ENCODE results near the gene TOR1AIP2.

The TOR1AIP2 gene

GRCh38 chr1:179831225-179831624 lies 46.4 kb downstream of the TOR1AIP2 start:
- CTCF ChIA-PET, result no interaction called here
- DNase-seq (ENCODE audit: extremely low spot score), result no peak
- POLR2A ChIA-PET, result no interaction called here

GRCh38 chr1:179828554-179829110 lies 49.0 kb downstream of the TOR1AIP2 start:
- POLR2A ChIA-PET, result no interaction called here
- no peak for DNase-seq (ENCODE audit: extremely low spot score)
- CTCF ChIA-PET, result interaction anchor here (1.1 to 2.8 kb wide), 2 partner anchors 14 to 19 kb away, joined by 3 to 15 read pairs; no protein-coding TSS in a partner anchor
- TF ChIP-seq SP1 (IDR thresholded peaks at IDR 0.05), result no peak
- TF ChIP-seq HDGF (IDR thresholded peaks at IDR 0.05; ENCODE audit: borderline replicate concordance), result no peak
- no peak for TF ChIP-seq FOXK2 (IDR thresholded peaks at IDR 0.05)
- no peak for TF ChIP-seq TARDBP (IDR thresholded peaks at IDR 0.05)
- no peak for TF ChIP-seq PKNOX1 (IDR thresholded peaks at IDR 0.05)
- no peak for TF ChIP-seq FOXA1 (IDR thresholded peaks at IDR 0.05)
- no peak for TF ChIP-seq L3MBTL2 (conservative IDR thresholded peaks at IDR 0.05)
- TF ChIP-seq NFRKB (IDR thresholded peaks at IDR 0.05), result no peak

More at GRCh38 chr1:179831225-179831624, 46.4 kb downstream of the TOR1AIP2 start:
- TF ChIP-seq NFRKB (IDR thresholded peaks at IDR 0.05) (no peak), LEF1 (IDR thresholded peaks at IDR 0.05; ENCODE audit: borderline replicate concordance) (no peak), TARDBP (IDR thresholded peaks at IDR 0.05) (no peak), ELF4 (IDR thresholded peaks at IDR 0.05) (no peak), L3MBTL2 (conservative IDR thresholded peaks at IDR 0.05) (no peak), ARNT (IDR thresholded peaks at IDR 0.05) (no peak)

- TF ChIP-seq PKNOX1 (IDR thresholded peaks at IDR 0.05), result no peak
- TF ChIP-seq BHLHE40 (IDR thresholded peaks at IDR 0.05; ENCODE audit: borderline replicate concordance), result no peak
- no peak for TF ChIP-seq LEF1 (IDR thresholded peaks at IDR 0.05; ENCODE audit: borderline replicate concordance)
- no peak for TF ChIP-seq HDGF (IDR thresholded peaks at IDR 0.05; ENCODE audit: borderline replicate concordance)
- no peak for TF ChIP-seq SP1 (IDR thresholded peaks at IDR 0.05)
- TF ChIP-seq FOXM1 (IDR thresholded peaks at IDR 0.05; ENCODE audit: borderline replicate concordance), result no peak
- TF ChIP-seq ZNF384 (IDR thresholded peaks at IDR 0.05), result no peak
- TF ChIP-seq ELF4 (IDR thresholded peaks at IDR 0.05), result no peak
- no peak for TF ChIP-seq FOXA1 (IDR thresholded peaks at IDR 0.05)
- no peak for TF ChIP-seq FOXK2 (IDR thresholded peaks at IDR 0.05)
- no peak for TF ChIP-seq NFRKB (IDR thresholded peaks at IDR 0.05)
- TF ChIP-seq SUZ12 (IDR thresholded peaks at IDR 0.05), result no peak
- TF ChIP-seq TARDBP (IDR thresholded peaks at IDR 0.05), result no peak
- no peak for TF ChIP-seq L3MBTL2 (conservative IDR thresholded peaks at IDR 0.05)
- TF ChIP-seq ARNT (IDR thresholded peaks at IDR 0.05), result no peak
- ChIA-PET CTCF (interaction anchor here (2.8 kb wide), 1 partner anchor 12 kb away, joined by 15 read pairs; no protein-coding TSS in a partner anchor), POLR2A (no interaction called here)
- no peak for DNase-seq (ENCODE audit: extremely low spot score)
Measured at GRCh38 chr1:179826626-179827280, 50.9 kb downstream of the TOR1AIP2 start.

GRCh38 chr1:179825798-179826460 lies 51.7 kb downstream of the TOR1AIP2 start:
- ChIA-PET CTCF (no interaction called here), POLR2A (no interaction called here)
- TF ChIP-seq HDGF (IDR thresholded peaks at IDR 0.05; ENCODE audit: borderline replicate concordance) (no peak), PKNOX1 (IDR thresholded peaks at IDR 0.05) (no peak), NFRKB (IDR thresholded peaks at IDR 0.05) (no peak), ZNF384 (IDR thresholded peaks at IDR 0.05) (no peak), FOXA1 (IDR thresholded peaks at IDR 0.05) (no peak), SUZ12 (IDR thresholded peaks at IDR 0.05) (no peak), ELF4 (IDR thresholded peaks at IDR 0.05) (no peak), ARNT (IDR thresholded peaks at IDR 0.05) (no peak), FOXM1 (IDR thresholded peaks at IDR 0.05; ENCODE audit: borderline replicate concordance) (no peak), L3MBTL2 (conservative IDR thresholded peaks at IDR 0.05) (no peak), CTBP1 (IDR thresholded peaks at IDR 0.05; ENCODE audit: borderline replicate concordance) (no peak), LEF1 (IDR thresholded peaks at IDR 0.05; ENCODE audit: borderline replicate concordance) (no peak), BHLHE40 (IDR thresholded peaks at IDR 0.05; ENCODE audit: borderline replicate concordance) (no peak), FOXK2 (IDR thresholded peaks at IDR 0.05) (no peak), TARDBP (IDR thresholded peaks at IDR 0.05) (no peak), SP1 (IDR thresholded peaks at IDR 0.05) (no peak)
- DNase-seq (ENCODE audit: extremely low spot score), result no peak

GRCh38 chr1:179825206-179825605 lies 52.4 kb downstream of the TOR1AIP2 start:
- TF ChIP-seq TARDBP (IDR thresholded peaks at IDR 0.05) (no peak), L3MBTL2 (conservative IDR thresholded peaks at IDR 0.05) (no peak), FOXA1 (IDR thresholded peaks at IDR 0.05) (no peak), PKNOX1 (IDR thresholded peaks at IDR 0.05) (no peak), FOXK2 (IDR thresholded peaks at IDR 0.05) (no peak), ELF4 (IDR thresholded peaks at IDR 0.05) (no peak), SP1 (IDR thresholded peaks at IDR 0.05) (no peak), BHLHE40 (IDR thresholded peaks at IDR 0.05; ENCODE audit: borderline replicate concordance) (no peak), NFRKB (IDR thresholded peaks at IDR 0.05) (no peak), FOXM1 (IDR thresholded peaks at IDR 0.05; ENCODE audit: borderline replicate concordance) (no peak), ARNT (IDR thresholded peaks at IDR 0.05) (no peak), LEF1 (IDR thresholded peaks at IDR 0.05; ENCODE audit: borderline replicate concordance) (no peak), CTBP1 (IDR thresholded peaks at IDR 0.05; ENCODE audit: borderline replicate concordance) (no peak), SUZ12 (IDR thresholded peaks at IDR 0.05) (no peak), HDGF (IDR thresholded peaks at IDR 0.05; ENCODE audit: borderline replicate concordance) (no peak), ZNF384 (IDR thresholded peaks at IDR 0.05) (no peak)
- CTCF ChIA-PET, result interaction anchor here (3.0 kb wide), 1 partner anchor 11 kb away, joined by 20 read pairs; no protein-coding TSS in a partner anchor
- POLR2A ChIA-PET, result no interaction called here
- DNase-seq (ENCODE audit: extremely low spot score), result no peak
